HG03280 (cell line): ENCODE data around the gene CETP.
"Not testable (repeated sequence)": the region's sequence is repeated elsewhere in the genome, so short reads cannot be mapped to it uniquely, and the experiment has no call there.

ENCODE experiments used
- ATAC-seq: cut with Tn5 transposase; IDR thresholded peaks from one replicate; pipeline ENCODE4 v1.9.1; 2021; ENCODE audit warnings: mild to moderate bottlenecking, moderate library complexity; ENCODE audit not compliant: unreplicated experiment

Gene CETP

DNA sequence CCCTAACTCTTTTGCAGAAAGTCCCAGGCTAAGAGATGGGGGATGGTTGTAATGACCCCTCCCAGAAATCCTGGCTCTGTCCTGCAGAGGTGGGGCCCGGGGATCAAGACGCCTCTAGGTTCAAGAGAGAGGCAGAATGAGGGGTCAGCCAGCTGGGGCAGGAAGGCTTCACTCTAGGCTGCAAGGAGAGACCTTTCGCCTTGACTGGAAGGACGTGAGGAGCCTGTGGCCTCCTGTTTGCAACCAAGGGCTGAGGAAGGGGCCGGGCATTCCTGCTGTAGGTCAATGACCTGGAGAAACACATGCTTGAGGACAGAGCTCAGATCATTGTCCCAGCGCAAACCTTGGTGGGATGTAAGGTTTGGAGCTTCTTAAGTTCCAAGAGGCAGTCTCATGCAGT lies 8.7 kb upstream of the CETP start:
- no peak for ATAC-seq

DNA sequence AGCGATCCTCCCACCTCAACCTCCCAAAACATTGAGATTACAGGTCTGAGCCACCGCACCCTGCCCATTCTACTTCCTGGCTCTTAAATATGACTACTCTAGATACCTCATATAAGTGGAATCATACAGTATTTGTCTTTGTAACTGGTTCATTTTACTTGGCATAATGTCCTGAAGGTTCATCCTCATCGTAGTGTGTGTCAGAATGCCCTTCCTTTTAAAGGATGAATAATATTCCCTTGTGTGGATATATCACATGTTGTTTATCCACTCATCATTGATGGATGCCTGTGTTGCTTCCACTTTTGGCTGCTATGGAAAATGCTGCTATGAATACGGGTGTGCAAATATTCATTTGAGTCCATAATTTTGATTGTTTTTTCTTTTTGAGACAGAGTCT lies 5.7 kb upstream of the CETP start:
- ATAC-seq, result no peak

DNA sequence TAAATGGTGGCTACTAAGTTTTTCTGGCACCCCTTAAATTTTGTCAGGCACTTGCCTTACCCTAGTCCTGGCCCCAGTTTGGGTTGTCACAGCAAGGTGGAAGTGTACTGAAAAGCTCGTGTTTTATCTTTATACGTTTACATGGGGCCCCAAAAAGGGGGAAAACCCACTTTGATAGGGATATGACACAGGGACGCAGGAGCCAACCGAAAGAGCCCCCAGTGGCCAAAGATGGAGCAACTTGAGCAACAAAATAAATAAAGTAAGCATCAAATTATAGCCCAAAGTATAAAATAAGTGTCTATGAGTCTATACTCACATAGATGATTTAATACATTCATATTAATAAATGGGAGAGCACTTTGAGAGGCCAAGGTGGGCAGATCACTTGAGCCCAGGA lies 5.0 kb upstream of the CETP start:
- no peak for ATAC-seq

GRCh38 chr16:56960681-56961281 lies 969 bp upstream of the CETP start:
- no peak for ATAC-seq

- ATAC-seq, result no peak
Observed at GRCh38 chr16:56961386-56961785, 364 bp upstream of the CETP start.

- peak; percentile 69 for ATAC-seq
Observed at GRCh38 chr16:56964243-56965148, 2.7 kb downstream of the CETP start.

DNA sequence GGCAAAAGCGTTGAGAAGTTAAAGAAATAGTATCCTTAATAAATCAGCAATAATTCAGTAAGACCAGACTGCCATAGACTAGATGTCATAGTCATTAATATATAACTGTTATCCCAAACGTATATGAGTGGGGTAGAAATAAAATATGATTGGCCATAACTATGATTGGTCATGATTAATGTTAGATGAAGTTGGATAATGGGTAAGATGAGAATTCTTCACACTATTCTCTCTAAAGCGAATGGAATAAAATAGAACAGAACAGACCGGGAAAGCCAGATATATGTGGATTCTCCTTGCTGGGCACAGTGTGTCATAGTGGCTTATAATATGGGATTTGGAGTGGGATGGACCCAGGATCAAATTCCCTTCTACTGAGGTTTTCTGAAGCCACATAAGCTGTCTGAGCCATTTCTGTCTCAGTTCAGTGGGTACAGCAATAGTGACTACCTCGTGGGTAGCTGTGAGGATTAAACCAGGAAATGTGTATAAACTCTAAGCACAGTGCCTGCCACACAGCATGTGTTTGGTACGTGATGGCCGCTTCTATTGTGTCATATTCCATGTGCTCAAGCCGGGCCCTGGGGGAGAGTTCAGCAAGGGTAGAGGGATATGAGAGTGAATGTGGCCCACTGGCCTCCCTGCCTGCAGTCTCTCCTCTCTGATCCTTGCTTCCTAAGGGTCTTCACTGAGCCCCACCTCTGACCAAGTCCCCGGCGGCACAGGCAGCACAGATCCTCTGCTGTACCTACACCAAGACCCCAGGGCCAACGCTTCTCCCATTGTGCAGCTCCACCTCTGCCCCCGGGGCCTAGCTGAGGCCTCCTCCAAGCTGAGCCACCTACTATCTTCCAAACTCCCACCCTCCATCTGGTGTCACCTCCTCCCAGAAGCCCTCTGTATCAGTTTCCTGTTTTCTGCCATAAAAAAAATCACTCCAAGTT lies 3.7 kb downstream of the CETP start:
- no peak for ATAC-seq

GRCh38 chr16:56966093-56966475 lies 4.3 kb downstream of the CETP start:
- no peak for ATAC-seq

DNA sequence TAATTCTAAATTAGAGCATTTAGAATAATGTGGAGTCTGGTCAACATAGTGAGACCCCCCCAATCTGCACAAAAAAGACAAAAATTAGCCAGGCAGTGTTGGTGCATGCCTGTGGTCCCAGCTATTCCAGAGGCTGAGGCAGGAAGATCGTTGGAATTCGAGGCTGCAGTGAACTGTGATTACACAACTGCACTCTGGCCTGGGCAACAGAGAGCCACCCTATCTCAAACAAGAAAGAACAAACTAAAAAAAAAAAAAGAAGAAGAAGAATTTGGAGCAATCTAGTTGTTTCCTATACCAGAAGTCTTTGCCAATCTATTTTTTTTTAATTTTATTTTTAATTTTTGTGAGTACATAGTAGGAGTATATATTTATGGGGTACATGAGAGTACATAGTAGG lies 6.0 kb downstream of the CETP start:
- no peak for ATAC-seq

GRCh38 chr16:56969769-56970168 lies 8.0 kb downstream of the CETP start:
- ATAC-seq, result no peak

DNA sequence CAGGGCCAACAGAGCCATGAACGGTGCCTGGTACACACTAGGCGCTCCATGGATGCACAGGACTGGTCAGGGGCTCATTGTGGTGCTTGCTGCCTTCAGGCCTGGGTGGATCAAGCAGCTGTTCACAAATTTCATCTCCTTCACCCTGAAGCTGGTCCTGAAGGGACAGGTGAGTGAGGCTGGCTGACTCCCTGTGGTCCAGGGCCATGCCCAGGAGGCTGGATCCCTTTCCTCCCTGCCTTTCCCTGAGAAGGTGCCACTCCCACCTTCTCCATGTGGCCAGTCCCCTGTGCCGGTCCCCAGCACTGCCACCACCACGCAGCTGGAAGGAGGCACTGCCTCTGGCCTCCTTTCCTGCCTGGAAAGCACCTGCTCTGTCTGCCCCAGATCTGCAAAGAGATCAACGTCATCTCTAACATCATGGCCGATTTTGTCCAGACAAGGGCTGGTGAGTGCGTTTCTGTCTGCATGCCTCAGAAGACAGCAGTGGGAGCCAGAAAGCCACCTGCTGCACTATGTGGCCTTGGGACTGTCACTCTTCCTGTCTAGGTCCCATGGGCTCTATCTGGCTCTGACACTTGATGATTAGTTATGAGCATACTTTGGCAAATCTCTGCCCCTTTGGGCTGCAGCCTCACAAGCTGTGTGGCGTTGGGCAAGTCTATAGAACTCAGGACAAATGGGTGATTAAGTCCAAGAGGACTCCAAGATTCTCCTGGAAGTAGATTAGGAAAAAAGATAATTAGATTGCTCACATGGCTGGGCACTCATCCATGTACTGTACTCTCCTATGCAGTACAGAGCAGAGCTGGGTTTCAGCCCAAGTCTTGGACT lies 9.4 kb downstream of the CETP start:
- peak; percentile 54 for ATAC-seq

- no peak for ATAC-seq
Observed at GRCh38 chr16:56971768-56972043, 10.0 kb downstream of the CETP start.

DNA sequence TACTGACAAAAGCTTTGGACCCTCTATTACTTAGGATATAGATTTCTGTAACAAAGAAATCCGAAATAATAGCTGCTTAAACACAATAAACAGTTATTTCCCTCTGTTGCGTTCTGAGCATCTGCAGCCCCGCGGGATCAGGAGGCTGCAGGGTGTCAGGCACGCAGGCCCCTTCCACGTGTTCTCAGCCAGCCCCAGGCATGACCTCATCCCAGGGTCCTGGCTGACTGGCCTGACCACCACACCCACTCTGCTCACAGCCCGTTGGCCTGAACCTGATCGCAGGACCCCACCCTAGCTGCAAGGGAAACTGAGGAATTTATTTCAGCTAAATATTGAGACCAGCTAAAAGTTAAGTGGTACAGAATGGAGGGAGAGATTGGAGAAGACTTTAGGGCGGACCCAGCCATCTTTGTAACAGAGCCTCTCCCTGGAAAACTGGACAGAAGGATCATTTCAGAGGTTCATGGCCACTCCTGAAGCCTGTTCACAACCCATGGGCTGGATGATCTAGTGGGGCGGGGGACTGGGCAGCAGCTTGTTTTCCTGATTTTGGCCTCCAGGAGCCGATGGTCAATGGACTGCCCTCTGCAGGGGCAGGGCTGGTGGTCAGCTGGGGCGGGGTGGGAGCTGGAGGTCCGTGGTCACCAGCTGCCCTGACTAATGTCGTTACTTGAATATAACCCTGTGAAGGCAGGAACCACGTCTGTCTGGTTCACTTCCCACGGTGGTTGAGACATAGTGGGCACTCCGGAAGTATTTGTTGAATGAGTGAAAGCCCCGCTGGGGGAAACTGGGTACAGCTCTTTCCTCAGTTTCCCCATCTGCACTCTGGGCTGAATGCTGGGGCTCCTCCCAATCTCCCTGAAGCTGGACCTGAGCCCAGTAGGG lies 10.9 kb downstream of the CETP start:
- no peak for ATAC-seq

DNA sequence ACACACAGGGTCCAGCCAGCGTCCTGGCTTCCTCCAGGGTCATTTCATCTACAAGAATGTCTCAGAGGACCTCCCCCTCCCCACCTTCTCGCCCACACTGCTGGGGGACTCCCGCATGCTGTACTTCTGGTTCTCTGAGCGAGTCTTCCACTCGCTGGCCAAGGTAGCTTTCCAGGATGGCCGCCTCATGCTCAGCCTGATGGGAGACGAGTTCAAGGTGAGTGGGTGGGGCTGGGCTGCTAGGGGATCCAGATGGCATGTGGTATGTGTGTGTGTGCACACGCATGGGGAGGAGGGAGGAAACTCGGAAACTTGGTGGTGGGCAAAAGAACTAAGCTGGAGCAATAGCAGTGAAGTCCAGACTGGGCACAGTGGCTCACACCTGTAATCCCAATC lies 11.5 kb downstream of the CETP start:
- ATAC-seq, result no peak

GRCh38 chr16:56973899-56974298 lies 12.1 kb downstream of the CETP start:
- ATAC-seq, result not testable (repeated sequence)

- no peak for ATAC-seq
Observed at GRCh38 chr16:56974549-56975300, 13.0 kb downstream of the CETP start.

DNA sequence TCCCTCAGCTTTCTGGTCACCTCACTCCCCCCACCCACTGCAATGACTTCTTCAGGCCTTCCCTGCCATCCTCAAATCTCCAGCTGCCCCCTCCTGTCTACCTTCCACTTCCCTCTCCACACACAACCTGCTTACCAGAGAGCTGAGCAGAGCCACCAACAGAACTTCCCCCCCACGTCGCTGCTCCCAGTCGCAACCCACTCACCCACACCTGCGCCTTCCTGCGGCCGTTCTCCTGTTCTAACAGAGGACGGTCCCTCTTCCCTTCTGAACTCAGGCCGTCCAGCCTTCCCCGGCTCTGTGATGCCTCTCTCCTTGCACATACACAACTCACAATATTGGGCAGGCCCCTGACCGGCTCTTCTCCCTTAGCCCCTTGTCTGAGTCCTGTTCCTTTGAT lies 14.0 kb downstream of the CETP start:
- no peak for ATAC-seq

DNA sequence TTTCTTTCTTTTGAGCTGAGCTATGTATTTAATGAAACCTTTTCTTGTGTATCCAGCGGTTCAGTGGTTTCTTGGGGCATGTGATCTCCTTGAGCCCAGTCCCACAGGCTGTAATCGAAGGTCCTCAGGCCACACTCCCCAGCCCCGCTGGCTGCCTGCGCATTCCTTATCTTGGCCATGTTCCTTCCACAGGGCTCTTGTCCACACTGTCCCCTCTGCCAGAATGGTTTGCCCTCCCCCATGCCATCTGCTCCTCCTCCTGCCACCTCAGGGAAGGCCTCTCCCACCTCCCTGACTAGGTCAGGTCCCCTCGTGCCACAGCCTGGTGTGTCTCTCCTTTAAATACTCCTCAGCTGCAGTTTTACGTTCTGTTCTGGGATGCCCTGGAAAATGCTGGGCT lies 15.5 kb downstream of the CETP start:
- no peak for ATAC-seq

DNA sequence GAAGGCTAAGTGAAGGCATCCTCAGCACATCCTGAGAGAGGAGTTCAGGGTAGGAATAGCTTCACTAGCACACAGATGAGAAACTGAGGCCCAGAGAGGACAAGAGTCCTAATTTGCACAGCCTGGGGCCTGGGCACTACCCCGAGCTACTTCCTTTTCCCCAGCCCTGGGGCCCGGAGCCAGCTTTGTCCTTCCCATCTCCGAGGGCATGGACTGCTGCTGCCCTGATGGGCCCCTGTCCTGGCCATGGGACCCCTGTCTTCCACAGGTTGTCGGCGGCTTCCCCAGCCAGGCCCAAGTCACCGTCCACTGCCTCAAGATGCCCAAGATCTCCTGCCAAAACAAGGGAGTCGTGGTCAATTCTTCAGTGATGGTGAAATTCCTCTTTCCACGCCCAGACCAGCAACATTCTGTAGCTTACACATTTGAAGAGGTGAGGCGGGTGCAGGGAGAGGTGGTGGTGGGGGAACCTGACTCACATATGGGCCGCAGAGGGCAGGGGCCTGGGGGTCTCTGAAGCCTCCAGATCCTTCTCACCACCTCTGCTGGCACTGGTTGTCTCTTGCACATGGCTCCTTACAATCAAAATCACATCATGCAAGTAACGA lies 16.2 kb downstream of the CETP start:
- ATAC-seq, result no peak
